Cortex of kidney (tissue), 1 donor: Measurements from ENCODE around the gene C6orf58.
"Not testable (repeated sequence)": the region's sequence is repeated elsewhere in the genome, so short reads cannot be mapped to it uniquely, and the experiment has no call there.

Experiments
- DNase-seq: peaks from one replicate; lab custom pipeline; 2025; lab: John Stamatoyannopoulos, UW

The C6orf58 gene

GRCh38 chr6:127592964-127593363 lies 16.0 kb downstream of the C6orf58 start:
- no peak for DNase-seq

GRCh38 chr6:127593456-127593855 lies 16.5 kb downstream of the C6orf58 start:
- not testable (repeated sequence) for DNase-seq

GRCh38 chr6:127606131-127606562 lies 29.2 kb downstream of the C6orf58 start:
- DNase-seq = no peak

- no peak for DNase-seq
These were observed 31.7 kb downstream of the C6orf58 start for GRCh38 chr6:127608554-127609270.

- no peak for DNase-seq
These were observed 41.8 kb downstream of the C6orf58 start for GRCh38 chr6:127618729-127619128.

GRCh38 chr6:127630800-127631199 lies 53.8 kb downstream of the C6orf58 start:
- DNase-seq = no peak

GRCh38 chr6:127634178-127634577 lies 57.2 kb downstream of the C6orf58 start:
- DNase-seq = no peak

- DNase-seq = no peak
These were observed 58.1 kb downstream of the C6orf58 start for GRCh38 chr6:127635091-127635490.

DNA sequence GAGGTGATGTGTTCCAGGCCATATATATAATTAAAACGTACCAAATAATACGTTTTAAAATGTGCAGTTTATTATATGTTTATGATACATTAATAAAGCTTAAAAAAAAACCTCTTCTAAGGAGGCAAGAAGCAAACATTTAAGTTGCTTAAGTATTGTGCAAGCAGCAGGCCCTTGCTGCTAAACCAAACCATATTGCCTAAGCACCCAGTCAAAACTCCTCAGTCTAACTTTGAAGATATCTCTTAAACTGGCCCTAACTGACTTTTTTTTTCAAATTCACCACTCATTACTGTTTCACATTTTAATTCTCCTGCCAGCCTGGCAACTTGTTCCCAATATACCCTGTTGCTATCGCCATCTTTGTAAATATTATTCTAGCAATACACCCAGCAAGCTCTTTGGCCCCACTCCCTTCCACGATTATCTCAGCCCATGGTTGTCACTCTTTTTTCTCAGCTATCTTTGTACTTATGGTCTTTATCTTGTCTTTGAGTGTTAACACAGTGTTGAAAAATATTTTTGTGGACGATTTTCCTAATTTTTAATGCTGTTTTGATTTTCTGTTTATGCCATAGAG lies 60.9 kb downstream of the C6orf58 start:
- DNase-seq = no peak
